ENCODE results near the gene RIOK1.

The RIOK1 gene

GRCh38 chr6:7401075-7401474 lies 11.5 kb downstream of the RIOK1 start:
- no peak overlapping the region for H4K8ac ChIP-seq (ENCODE audit: low read depth, low read length)
- H3K36me3 ChIP-seq (ENCODE audit: control insufficient read depth, insufficient read depth, low read length) = peaks cover 3% of the 10 kb centered on the region
- no peak overlapping the region for H3K4me2 ChIP-seq (ENCODE audit: low read length)
- no peaks in the 10 kb centered on the region for H3K79me1 ChIP-seq (ENCODE audit: low read length)
- H2BK5ac ChIP-seq (ENCODE audit: low read length) = no peak overlapping the region
- H3K27me3 ChIP-seq (ENCODE audit: insufficient read depth, low read length, poor library complexity) = no peaks in the 10 kb centered on the region
- H4K5ac ChIP-seq (ENCODE audit: low read length) = no peak overlapping the region
- H3K27ac ChIP-seq (ENCODE audit: low read depth, low read length) = no peak overlapping the region
- WGBS (ENCODE audit: extremely low coverage, insufficient coverage, low lambda C conversion rate) = no CpG with 5 or more reads among the region's 3 CpGs
- H2AK5ac ChIP-seq (ENCODE audit: low read length) = no peak overlapping the region
- no peak overlapping the region for H3K56ac ChIP-seq (ENCODE audit: low read length)
- no peak overlapping the region for H2BK15ac ChIP-seq (replicated peaks; ENCODE audit: low read depth)
- no peak overlapping the region for H3K18ac ChIP-seq (ENCODE audit: low read length)
- H3K4ac ChIP-seq (ENCODE audit: low read depth, low read length) = no peak overlapping the region
- no peak overlapping the region for H3K9ac ChIP-seq (ENCODE audit: low read length)
- H2BK120ac ChIP-seq (ENCODE audit: low read depth, low read length) = no peak overlapping the region
- no peak for DNase-seq
- no peaks in the 10 kb centered on the region for H3K79me2 ChIP-seq (ENCODE audit: control insufficient read depth, insufficient read depth, low read length)
- no peak overlapping the region for H3K4me3 ChIP-seq (ENCODE audit: low read length)
- H3K23ac ChIP-seq (ENCODE audit: low read length) = no peak overlapping the region
- no peaks in the 10 kb centered on the region for H3K4me1 ChIP-seq (ENCODE audit: control insufficient read depth, low read depth, low read length)

GRCh38 chr6:7402716-7403115 lies 13.1 kb downstream of the RIOK1 start:
- no peak overlapping the region for H2BK5ac ChIP-seq (ENCODE audit: low read length)
- H3K79me1 ChIP-seq (ENCODE audit: low read length) = no peaks in the 10 kb centered on the region
- no peak overlapping the region for H3K4me3 ChIP-seq (ENCODE audit: low read length)
- no peaks in the 10 kb centered on the region for H3K79me2 ChIP-seq (ENCODE audit: control insufficient read depth, insufficient read depth, low read length)
- H3K27ac ChIP-seq (ENCODE audit: low read depth, low read length) = no peak overlapping the region
- peaks cover 3% of the 10 kb centered on the region for H3K36me3 ChIP-seq (ENCODE audit: control insufficient read depth, insufficient read depth, low read length)
- no peaks in the 10 kb centered on the region for H3K27me3 ChIP-seq (ENCODE audit: insufficient read depth, low read length, poor library complexity)
- no peak overlapping the region for H2AK5ac ChIP-seq (ENCODE audit: low read length)
- no peak overlapping the region for H3K56ac ChIP-seq (ENCODE audit: low read length)
- H3K23ac ChIP-seq (ENCODE audit: low read length) = no peak overlapping the region
- WGBS (ENCODE audit: extremely low coverage, insufficient coverage, low lambda C conversion rate) = no CpG with 5 or more reads among the region's 1 CpG
- no peak for DNase-seq
- H3K4me2 ChIP-seq (ENCODE audit: low read length) = no peak overlapping the region
- H3K4me1 ChIP-seq (ENCODE audit: control insufficient read depth, low read depth, low read length) = no peaks in the 10 kb centered on the region
- no peak overlapping the region for H3K4ac ChIP-seq (ENCODE audit: low read depth, low read length)
- H2BK15ac ChIP-seq (replicated peaks; ENCODE audit: low read depth) = no peak overlapping the region
- no peak overlapping the region for H2BK120ac ChIP-seq (ENCODE audit: low read depth, low read length)
- no peak overlapping the region for H3K9ac ChIP-seq (ENCODE audit: low read length)
- no peak overlapping the region for H4K5ac ChIP-seq (ENCODE audit: low read length)
- H3K18ac ChIP-seq (ENCODE audit: low read length) = no peak overlapping the region
- H4K8ac ChIP-seq (ENCODE audit: low read depth, low read length) = no peak overlapping the region

GRCh38 chr6:7404546-7404945 lies 14.9 kb downstream of the RIOK1 start:
- no CpG with 5 or more reads among the region's 5 CpGs for WGBS (ENCODE audit: extremely low coverage, insufficient coverage, low lambda C conversion rate)
- Histone ChIP-seq H3K23ac (ENCODE audit: low read length) (no peak overlapping the region), H3K9ac (ENCODE audit: low read length) (no peak overlapping the region), H4K5ac (ENCODE audit: low read length) (no peak overlapping the region), H3K27me3 (ENCODE audit: insufficient read depth, low read length, poor library complexity) (no peaks in the 10 kb centered on the region), H3K56ac (ENCODE audit: low read length) (no peak overlapping the region), H2BK5ac (ENCODE audit: low read length) (no peak overlapping the region), H3K79me2 (ENCODE audit: control insufficient read depth, insufficient read depth, low read length) (no peaks in the 10 kb centered on the region), H3K4me3 (ENCODE audit: low read length) (no peak overlapping the region), H2BK15ac (replicated peaks; ENCODE audit: low read depth) (no peak overlapping the region), H3K4ac (ENCODE audit: low read depth, low read length) (no peak overlapping the region), H3K4me1 (ENCODE audit: control insufficient read depth, low read depth, low read length) (no peaks in the 10 kb centered on the region), H3K79me1 (ENCODE audit: low read length) (no peaks in the 10 kb centered on the region), H3K36me3 (ENCODE audit: control insufficient read depth, insufficient read depth, low read length) (peaks cover 3% of the 10 kb centered on the region), H2AK5ac (ENCODE audit: low read length) (no peak overlapping the region), H4K8ac (ENCODE audit: low read depth, low read length) (no peak overlapping the region), H2BK120ac (ENCODE audit: low read depth, low read length) (no peak overlapping the region), H3K4me2 (ENCODE audit: low read length) (no peak overlapping the region), H3K18ac (ENCODE audit: low read length) (no peak overlapping the region), H3K27ac (ENCODE audit: low read depth, low read length) (no peak overlapping the region)
- DNase-seq = no peak

GRCh38 chr6:7406743-7407142 lies 17.1 kb downstream of the RIOK1 start:
- Histone ChIP-seq H3K27ac (ENCODE audit: low read depth, low read length) (no peak overlapping the region), H2AK5ac (ENCODE audit: low read length) (no peak overlapping the region), H3K4ac (ENCODE audit: low read depth, low read length) (no peak overlapping the region), H3K36me3 (ENCODE audit: control insufficient read depth, insufficient read depth, low read length) (peaks cover 3% of the 10 kb centered on the region), H3K23ac (ENCODE audit: low read length) (no peak overlapping the region), H3K79me2 (ENCODE audit: control insufficient read depth, insufficient read depth, low read length) (no peaks in the 10 kb centered on the region), H3K79me1 (ENCODE audit: low read length) (no peaks in the 10 kb centered on the region), H3K4me2 (ENCODE audit: low read length) (no peak overlapping the region), H4K8ac (ENCODE audit: low read depth, low read length) (no peak overlapping the region), H3K27me3 (ENCODE audit: insufficient read depth, low read length, poor library complexity) (no peaks in the 10 kb centered on the region), H3K18ac (ENCODE audit: low read length) (no peak overlapping the region), H4K5ac (ENCODE audit: low read length) (no peak overlapping the region), H2BK15ac (replicated peaks; ENCODE audit: low read depth) (no peak overlapping the region), H3K4me1 (ENCODE audit: control insufficient read depth, low read depth, low read length) (no peaks in the 10 kb centered on the region), H2BK120ac (ENCODE audit: low read depth, low read length) (no peak overlapping the region), H3K9ac (ENCODE audit: low read length) (no peak overlapping the region), H2BK5ac (ENCODE audit: low read length) (no peak overlapping the region), H3K56ac (ENCODE audit: low read length) (no peak overlapping the region), H3K4me3 (ENCODE audit: low read length) (no peak overlapping the region)
- no peak for DNase-seq
- WGBS (ENCODE audit: extremely low coverage, insufficient coverage, low lambda C conversion rate) = no CpG with 5 or more reads among the region's 9 CpGs

GRCh38 chr6:7409740-7410139 lies 20.1 kb downstream of the RIOK1 start:
- Histone ChIP-seq H3K4me3 (ENCODE audit: low read length) (no peak overlapping the region), H2BK15ac (replicated peaks; ENCODE audit: low read depth) (no peak overlapping the region), H2BK5ac (ENCODE audit: low read length) (no peak overlapping the region), H3K4me2 (ENCODE audit: low read length) (no peak overlapping the region), H2BK120ac (ENCODE audit: low read depth, low read length) (no peak overlapping the region), H3K18ac (ENCODE audit: low read length) (no peak overlapping the region), H3K27me3 (ENCODE audit: insufficient read depth, low read length, poor library complexity) (no peaks in the 10 kb centered on the region), H3K79me1 (ENCODE audit: low read length) (no peaks in the 10 kb centered on the region), H4K8ac (ENCODE audit: low read depth, low read length) (no peak overlapping the region), H3K27ac (ENCODE audit: low read depth, low read length) (no peak overlapping the region), H3K79me2 (ENCODE audit: control insufficient read depth, insufficient read depth, low read length) (no peaks in the 10 kb centered on the region), H3K4me1 (ENCODE audit: control insufficient read depth, low read depth, low read length) (no peaks in the 10 kb centered on the region), H3K4ac (ENCODE audit: low read depth, low read length) (no peak overlapping the region), H3K9ac (ENCODE audit: low read length) (no peak overlapping the region), H3K23ac (ENCODE audit: low read length) (no peak overlapping the region), H4K5ac (ENCODE audit: low read length) (no peak overlapping the region), H3K36me3 (ENCODE audit: control insufficient read depth, insufficient read depth, low read length) (peaks cover 2% of the 10 kb centered on the region), H3K56ac (ENCODE audit: low read length) (no peak overlapping the region), H2AK5ac (ENCODE audit: low read length) (no peak overlapping the region)
- DNase-seq = no peak
- WGBS (ENCODE audit: extremely low coverage, insufficient coverage, low lambda C conversion rate) = no CpG with 5 or more reads among the region's 6 CpGs

- Histone ChIP-seq H3K9ac (ENCODE audit: low read length) (no peak overlapping the region), H4K8ac (ENCODE audit: low read depth, low read length) (no peak overlapping the region), H2AK5ac (ENCODE audit: low read length) (no peak overlapping the region), H3K4ac (ENCODE audit: low read depth, low read length) (no peak overlapping the region), H3K79me2 (ENCODE audit: control insufficient read depth, insufficient read depth, low read length) (no peaks in the 10 kb centered on the region), H4K5ac (ENCODE audit: low read length) (no peak overlapping the region), H3K4me3 (ENCODE audit: low read length) (no peak overlapping the region), H3K18ac (ENCODE audit: low read length) (no peak overlapping the region), H3K56ac (ENCODE audit: low read length) (no peak overlapping the region), H2BK5ac (ENCODE audit: low read length) (no peak overlapping the region), H3K27ac (ENCODE audit: low read depth, low read length) (no peak overlapping the region), H3K79me1 (ENCODE audit: low read length) (no peaks in the 10 kb centered on the region), H3K4me2 (ENCODE audit: low read length) (no peak overlapping the region), H3K27me3 (ENCODE audit: insufficient read depth, low read length, poor library complexity) (no peaks in the 10 kb centered on the region), H3K36me3 (ENCODE audit: control insufficient read depth, insufficient read depth, low read length) (peaks cover 2% of the 10 kb centered on the region), H2BK120ac (ENCODE audit: low read depth, low read length) (no peak overlapping the region), H3K23ac (ENCODE audit: low read length) (no peak overlapping the region), H2BK15ac (replicated peaks; ENCODE audit: low read depth) (no peak overlapping the region), H3K4me1 (ENCODE audit: control insufficient read depth, low read depth, low read length) (no peaks in the 10 kb centered on the region)
- WGBS (ENCODE audit: extremely low coverage, insufficient coverage, low lambda C conversion rate) = no CpG with 5 or more reads among the region's 4 CpGs
- no peak for DNase-seq
Observed at GRCh38 chr6:7410851-7411250, 21.2 kb downstream of the RIOK1 start.
